ENCODE measurements around the gene MAP3K9. TPM values are rescaled to one million over a fixed set of nuclear protein-coding genes. Genes with fewer than 3 reads are reported as not detected.

MAP3K9 gene
- total and polyA plus RNA-seq, 2 of the 8 experiments (the other 6 are each of a cell fraction or from before 2014, with no cell fraction given): 9.8 to 24.7 TPM

- TF ChIP-seq CHD7 (IDR thresholded peaks at IDR 0.05; ENCODE audit: insufficient replicate concordance, low read length) (no peak), SP1 (IDR thresholded peaks at IDR 0.05; ENCODE audit: low read depth, low read length) (no peak)
Measured at GRCh38 chr14:70773182-70773862, 36.0 kb downstream of the MAP3K9 start (continued).

All from H1 (cell line).